Measurements from ENCODE around the gene SRP9.

GRCh38 chr1:225820522-225821120, 43.0 kb downstream of the SRP9 start:
- no peak for TF ChIP-seq EZH2 (IDR thresholded peaks at IDR 0.05)
- no peak for TF ChIP-seq CTCF (IDR thresholded peaks at IDR 0.05)
